Trophoblast cell (in vitro differentiated cells and primary cell): ENCODE measurements around the gene SLC24A4.

ENCODE experiments used
- DNase-seq, 2 donors: peaks; one replicate each; pipeline ENCODE4 v3.0.0-alpha.2; 2016
- H2AFZ ChIP-seq: 2 replicates; pipeline ENCODE4 v1.6.1; 2013; ENCODE audit warnings: low read length, moderate library complexity, mild to moderate bottlenecking; ENCODE audit not compliant: insufficient read depth, poor library complexity
- H2AK5ac ChIP-seq: 2 replicates; pipeline ENCODE4 v1.6.1; 2013; ENCODE audit warnings: mild to moderate bottlenecking, low read length
- H2BK120ac ChIP-seq: 2 replicates; pipeline ENCODE4 v1.6.1; 2013; ENCODE audit warnings: low read length, mild to moderate bottlenecking, moderate library complexity; ENCODE audit not compliant: insufficient read depth, poor library complexity
- H2BK12ac ChIP-seq: 2 replicates; pipeline ENCODE4 v1.6.1; 2013; ENCODE audit warnings: mild to moderate bottlenecking, low read length, moderate library complexity
- H2BK5ac ChIP-seq: 2 replicates; pipeline ENCODE4 v1.6.1; 2013; ENCODE audit warnings: low read length, low read depth, moderate library complexity, mild to moderate bottlenecking; ENCODE audit not compliant: poor library complexity
- H3K14ac ChIP-seq: 2 replicates; pipeline ENCODE4 v1.6.1; 2013; ENCODE audit warnings: mild to moderate bottlenecking, low read length
- H3K18ac ChIP-seq: 2 replicates; pipeline ENCODE4 v1.6.1; 2013; ENCODE audit warnings: mild to moderate bottlenecking, low read length
- H3K23ac ChIP-seq: 2 replicates; pipeline ENCODE4 v1.6.1; 2013; ENCODE audit warnings: low read length
- H3K27ac ChIP-seq: 2 replicates; pipeline ENCODE4 v1.5.1; 2013; ENCODE audit warnings: low read depth, mild to moderate bottlenecking, inconsistent platforms, low read length, moderate library complexity
- H3K27me3 ChIP-seq: 2 replicates; pipeline ENCODE4 v1.6.1; 2013; ENCODE audit warnings: inconsistent platforms, mild to moderate bottlenecking, low read length, moderate library complexity; ENCODE audit not compliant: insufficient read depth
- H3K36me3 ChIP-seq, 2 experiments: 1 replicate in 1 of 2; 2 replicates in 1 of 2; pipeline ENCODE4 v1.6.1; 2013; ENCODE audit warnings: low read length in 2 of 2, mild to moderate bottlenecking in 2 of 2, moderate library complexity in 1 of 2; ENCODE audit not compliant: insufficient read depth in 2 of 2, control insufficient read depth in 1 of 2
- H3K4ac ChIP-seq: 2 replicates; pipeline ENCODE4 v1.6.1; 2013; ENCODE audit warnings: low read depth, mild to moderate bottlenecking, low read length, moderate library complexity
- H3K4me1 ChIP-seq, 2 experiments: 1 replicate in 1 of 2; 2 replicates in 1 of 2; pipeline ENCODE4 v1.6.1; 2013; ENCODE audit warnings: low read length in 2 of 2, mild to moderate bottlenecking in 2 of 2, moderate library complexity in 1 of 2; ENCODE audit not compliant: insufficient read depth in 2 of 2, control insufficient read depth in 1 of 2
- H3K4me2 ChIP-seq: 2 replicates; pipeline ENCODE4 v1.6.1; 2013; ENCODE audit warnings: inconsistent platforms, mild to moderate bottlenecking, low read length, moderate library complexity
- H3K4me3 ChIP-seq: 2 replicates; pipeline ENCODE4 v1.5.1; 2013; ENCODE audit warnings: mild to moderate bottlenecking, low read depth, low read length, inconsistent platforms
- H3K79me1 ChIP-seq: one replicate; pipeline ENCODE4 v1.6.1; 2013; ENCODE audit warnings: low read length
- H3K79me2 ChIP-seq: 2 replicates; pipeline ENCODE4 v1.6.1; 2013; ENCODE audit warnings: low read length, mild to moderate bottlenecking; ENCODE audit not compliant: control insufficient read depth, insufficient read depth, poor library complexity
- H3K9ac ChIP-seq: 2 replicates; pipeline ENCODE4 v1.6.1; 2013; ENCODE audit warnings: mild to moderate bottlenecking, low read length
- H3K9me3 ChIP-seq: 2 replicates; pipeline ENCODE4 v1.6.1; 2013; ENCODE audit warnings: low read depth, mild to moderate bottlenecking, control low read depth, inconsistent platforms, low read length; ENCODE audit not compliant: insufficient read depth
- H4K12ac ChIP-seq: 2 replicates; pipeline ENCODE4 v1.6.1; 2013; ENCODE audit warnings: low read depth, mild to moderate bottlenecking, low read length, moderate library complexity
- H4K8ac ChIP-seq: 2 replicates; pipeline ENCODE4 v1.6.1; 2013; ENCODE audit warnings: low read depth, mild to moderate bottlenecking, low read length, moderate library complexity
- H4K91ac ChIP-seq: one replicate; pipeline ENCODE4 v1.6.1; 2013; ENCODE audit warnings: low read depth, mild to moderate bottlenecking, low read length, moderate library complexity
- WGBS: extraction: QIAGEN DNeasy Blood & Tissue Kit; methylation state at CpG from one replicate; pipeline ENCODE4 v1.1.7; 2013; ENCODE audit warnings: missing lambda C conversion rate; ENCODE audit not compliant: insufficient read length, insufficient coverage; ENCODE audit errors: extremely low coverage; 5-methylcytosine and 5-hydroxymethylcytosine counted together

Gene SLC24A4

DNA sequence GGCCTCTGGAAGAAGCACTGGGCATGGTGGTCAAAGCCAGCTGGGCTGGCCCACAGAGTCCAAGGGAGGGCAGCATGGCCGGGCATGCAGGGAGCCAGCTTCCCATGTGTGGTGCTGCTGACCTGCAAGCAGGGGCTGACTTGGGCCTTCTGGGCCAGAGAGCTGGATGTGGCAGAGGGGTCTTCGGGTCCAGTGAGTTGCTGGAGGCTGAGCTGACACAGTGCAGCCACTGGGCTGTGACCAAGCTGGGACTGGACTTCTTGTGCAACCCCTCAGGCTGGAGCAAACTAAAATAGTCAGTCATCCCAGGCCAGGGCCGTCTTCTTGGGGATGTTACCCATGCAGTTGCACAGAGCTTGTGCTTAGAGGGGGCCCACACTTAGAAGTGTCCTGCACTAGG, 183.3 kb downstream of the SLC24A4 start:
- Histone ChIP-seq H3K9ac (no peak overlapping the region), H3K14ac (peak overlapping the region; percentile 24), H4K12ac (no peak overlapping the region), H3K27ac (no peak overlapping the region), H3K79me2 (peaks cover 2% of the 10 kb centered on the region), H3K4me3 (no peak overlapping the region), H4K91ac (peak overlapping the region; percentile 26), H3K18ac (no peak overlapping the region), H2AK5ac (peak overlapping the region; percentile 18), H2BK12ac (no peak overlapping the region), H3K9me3 (no peaks in the 10 kb centered on the region), H3K4me1 (peaks cover 11 to 16% of the 10 kb centered on the region in 2 experiments), H2AFZ (peak overlapping the region; percentile 35), H3K27me3 (no peaks in the 10 kb centered on the region), H4K8ac (no peak overlapping the region), H3K4me2 (no peak overlapping the region), H2BK120ac (no peak overlapping the region), H3K23ac (no peak overlapping the region), H3K4ac (no peak overlapping the region), H2BK5ac (no peak overlapping the region), H3K36me3 (no peaks in the 10 kb centered on the region), H3K79me1 (peaks cover 17% of the 10 kb centered on the region)
- no peak for DNase-seq
- WGBS, result no CpG with 5 or more reads among the region's 3 CpGs

DNA sequence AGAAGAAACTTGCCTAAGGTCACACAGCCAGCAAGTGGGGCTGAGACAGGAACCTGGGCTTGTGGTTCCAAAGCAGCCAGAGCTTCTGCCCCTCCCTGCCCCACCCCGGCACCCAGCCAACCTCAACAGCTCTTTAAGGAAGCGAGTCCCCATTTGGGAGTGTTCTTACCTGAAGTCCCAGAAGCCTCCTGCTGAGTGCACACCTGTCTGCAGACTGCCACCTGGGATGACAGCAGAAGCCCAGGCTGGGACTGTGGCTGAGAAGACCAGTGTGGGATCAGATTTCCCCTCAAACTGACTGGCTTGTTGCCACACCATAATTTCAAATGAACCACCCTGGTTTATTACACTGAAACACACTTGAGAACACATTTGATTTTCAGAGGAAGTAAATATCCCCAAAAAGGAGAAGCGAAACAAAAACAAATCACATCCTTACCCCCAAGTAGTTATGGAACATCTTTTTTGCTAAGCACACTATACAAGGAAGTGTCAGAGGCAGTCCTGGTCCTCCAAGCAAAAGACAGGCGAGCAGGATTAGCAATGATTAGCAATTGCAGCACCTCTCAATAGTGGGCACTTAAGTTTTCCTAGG, 184.3 kb downstream of the SLC24A4 start:
- Histone ChIP-seq H2AFZ (no peak overlapping the region), H2AK5ac (no peak overlapping the region), H3K36me3 (no peaks in the 10 kb centered on the region), H3K14ac (no peak overlapping the region), H3K9me3 (no peaks in the 10 kb centered on the region), H3K23ac (no peak overlapping the region), H3K79me2 (peaks cover 2% of the 10 kb centered on the region), H4K8ac (no peak overlapping the region), H3K4me2 (no peak overlapping the region), H2BK120ac (no peak overlapping the region), H2BK12ac (peak overlapping the region; percentile 20), H3K4ac (no peak overlapping the region), H4K91ac (no peak overlapping the region), H2BK5ac (no peak overlapping the region), H3K4me3 (no peak overlapping the region), H4K12ac (no peak overlapping the region), H3K27ac (no peak overlapping the region), H3K79me1 (peaks cover 18% of the 10 kb centered on the region), H3K27me3 (no peaks in the 10 kb centered on the region), H3K4me1 (peaks cover 13 to 20% of the 10 kb centered on the region in 2 experiments), H3K9ac (no peak overlapping the region), H3K18ac (no peak overlapping the region)
- DNase-seq, result no peak
- no CpG with 5 or more reads among the region's 4 CpGs for WGBS

DNA sequence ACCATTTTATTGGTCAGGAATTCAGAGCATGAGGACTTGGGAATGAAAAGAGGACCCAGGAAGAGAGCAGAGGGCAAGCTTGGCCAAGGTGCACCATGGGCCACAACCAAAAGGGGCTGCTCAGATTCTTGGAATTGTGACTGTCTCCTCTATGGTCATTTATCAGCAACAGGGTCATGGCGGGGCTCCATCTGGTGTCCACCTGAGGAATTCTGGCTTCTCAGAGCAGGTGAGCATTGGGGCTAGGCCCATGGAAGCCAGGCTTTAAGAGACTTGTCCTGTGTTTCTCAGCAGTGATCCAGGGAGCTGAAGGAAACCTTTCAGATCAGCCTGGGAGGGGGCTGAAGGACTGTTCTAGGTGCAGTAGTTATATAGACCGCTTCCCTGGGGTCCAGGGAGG, 188.0 kb downstream of the SLC24A4 start:
- WGBS, result no CpG with 5 or more reads among the region's 2 CpGs

DNA sequence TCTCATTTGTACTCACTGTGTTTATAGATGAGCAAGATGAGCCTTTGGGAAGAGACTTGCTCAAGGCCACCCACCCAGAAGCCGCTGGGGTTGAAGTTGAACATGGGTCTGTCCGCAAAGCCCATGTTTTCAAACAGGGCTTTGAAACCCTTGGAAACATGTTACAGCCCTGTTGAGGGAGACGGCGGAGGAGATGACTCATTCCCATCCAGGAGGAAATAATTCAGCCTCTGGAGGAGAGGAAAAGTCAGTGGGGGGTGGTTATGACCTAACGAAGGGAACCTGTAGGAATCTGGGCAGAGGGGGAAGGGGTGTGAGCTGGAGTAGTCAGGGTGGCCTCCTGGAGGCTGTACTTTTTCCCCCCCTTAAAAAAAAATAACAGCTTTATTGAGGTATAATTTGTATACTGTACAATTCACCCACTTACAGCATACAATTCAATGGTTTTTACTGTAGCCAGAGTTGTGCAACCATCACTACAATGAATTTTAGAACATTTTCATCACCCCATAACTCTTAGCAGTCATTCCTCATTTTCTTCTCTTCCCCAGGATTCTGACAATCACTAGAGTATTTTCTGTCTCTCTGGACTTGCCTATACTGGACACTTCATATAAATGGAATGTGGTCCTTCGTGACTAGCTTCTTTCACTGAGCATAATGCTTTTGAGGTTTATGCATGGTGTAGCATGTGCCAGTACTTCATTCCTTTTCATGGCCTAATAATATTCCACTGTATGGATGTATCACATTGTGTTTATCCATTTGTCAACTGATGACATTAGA, 188.7 kb downstream of the SLC24A4 start:
- Histone ChIP-seq H3K9ac (no peak overlapping the region), H3K14ac (peak overlapping the region; percentile 84), H3K36me3 (no peaks in the 10 kb centered on the region), H4K12ac (no peak overlapping the region), H3K79me1 (peaks cover 33% of the 10 kb centered on the region), H2BK5ac (peak overlapping the region; percentile 89), H3K79me2 (peaks cover 16% of the 10 kb centered on the region), H2BK12ac (peak overlapping the region; percentile 93), H2AFZ (peak overlapping the region; percentile 32), H3K23ac (no peak overlapping the region), H3K18ac (peak overlapping the region; percentile 77), H3K4me3 (no peak overlapping the region), H2AK5ac (peak overlapping the region; percentile 88), H3K4me2 (peak overlapping the region; percentile 14), H3K27ac (peak overlapping the region; percentile 82), H3K9me3 (no peaks in the 10 kb centered on the region), H3K4me1 (peaks cover 11 to 25% of the 10 kb centered on the region in 2 experiments), H3K27me3 (peaks cover 3% of the 10 kb centered on the region), H3K4ac (no peak overlapping the region), H2BK120ac (peak overlapping the region; percentile 89), H4K91ac (peak overlapping the region; percentile 92), H4K8ac (peak overlapping the region; percentile 71)
- WGBS, result no CpG with 5 or more reads among the region's 6 CpGs
- DNase-seq, result peak; percentile 52 to 95

More for the DNA sequence above, 188.0 kb downstream of the SLC24A4 start:
- H3K4me3 ChIP-seq, result no peak overlapping the region
- no peak overlapping the region for H4K12ac ChIP-seq
- H3K4me2 ChIP-seq, result no peak overlapping the region
- H3K9ac ChIP-seq, result no peak overlapping the region
- H2AFZ ChIP-seq, result peak overlapping the region; percentile 32
- no peaks in the 10 kb centered on the region for H3K36me3 ChIP-seq
- H3K79me1 ChIP-seq, result peaks cover 33% of the 10 kb centered on the region
- peaks cover 3% of the 10 kb centered on the region for H3K27me3 ChIP-seq
- peak overlapping the region; percentile 84 for H3K14ac ChIP-seq
- peaks cover 11 to 25% of the 10 kb centered on the region in 2 experiments for H3K4me1 ChIP-seq
- H3K79me2 ChIP-seq, result peaks cover 16% of the 10 kb centered on the region
- peak overlapping the region; percentile 82 for H3K27ac ChIP-seq
- peak overlapping the region; percentile 70 for H3K4ac ChIP-seq
- peak overlapping the region; percentile 89 for H2BK5ac ChIP-seq
- DNase-seq, result peak; percentile 37 to 55
- peak overlapping the region; percentile 88 for H2AK5ac ChIP-seq
- H3K9me3 ChIP-seq, result no peaks in the 10 kb centered on the region
- H3K23ac ChIP-seq, result no peak overlapping the region
- peak overlapping the region; percentile 77 for H3K18ac ChIP-seq
- peak overlapping the region; percentile 92 for H4K91ac ChIP-seq
- H2BK12ac ChIP-seq, result peak overlapping the region; percentile 93
- peak overlapping the region; percentile 89 for H2BK120ac ChIP-seq
- peak overlapping the region; percentile 71 for H4K8ac ChIP-seq
